GM19193 (cell line): Measurements from ENCODE around the gene CEP170B.

Experiments
- POLR2A ChIP-seq: IDR thresholded peaks from 4 replicates; pipeline ENCODE4 v1.6.1; 2011; ENCODE audit not compliant: insufficient read depth, insufficient read length; ENCODE audit errors: extremely low read depth

The CEP170B gene

GRCh38 chr14:104865081-104865630 is at the start of gene CEP170B:
TSS of gene CEP170B (plus strand) at chr14:104865268. CDS start at chr14:104868451, 3,183 bp downstream.
- TF ChIP-seq POLR2A: no peak

GRCh38 chr14:104816616-104816884 is 48.5 kb upstream of the CEP170B start:
- no peak for TF ChIP-seq POLR2A

DNA sequence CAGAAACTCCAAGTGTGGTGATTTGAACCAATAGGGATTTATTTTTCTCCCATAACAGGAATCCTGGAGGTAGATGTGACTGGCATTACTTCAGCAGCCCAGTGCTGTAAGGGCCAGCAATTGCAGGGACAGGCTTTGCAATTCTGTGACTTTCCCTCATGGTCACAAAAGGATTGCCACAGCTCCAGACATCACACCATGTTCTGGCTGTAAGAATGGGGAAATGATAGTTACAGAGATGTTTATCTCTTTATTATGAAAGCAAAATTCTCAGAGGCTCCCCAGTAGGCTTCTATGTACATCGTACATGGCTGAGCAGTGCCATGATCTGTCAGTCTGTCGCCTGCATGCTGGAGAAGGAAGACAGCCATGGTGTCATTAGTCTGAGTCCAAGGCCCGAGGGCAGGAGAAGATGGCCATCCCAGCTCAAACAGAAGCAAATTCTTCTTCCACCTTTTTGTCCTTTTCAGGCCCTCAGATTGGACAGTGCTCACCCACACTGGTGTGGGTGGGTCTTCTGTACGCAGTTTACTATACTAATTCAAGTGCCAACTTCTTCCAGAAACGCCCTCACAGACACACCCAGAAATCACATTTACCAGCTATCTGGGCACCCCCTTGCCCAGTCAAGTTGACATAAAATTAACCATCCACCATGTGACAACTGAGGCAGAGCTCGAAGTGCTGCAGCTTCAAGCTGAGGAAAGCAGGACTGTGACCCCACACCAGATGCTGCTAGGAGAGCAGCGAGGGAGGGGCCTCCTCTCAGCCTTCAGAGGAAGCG is 46.9 kb upstream of the CEP170B start:
- no peak for TF ChIP-seq POLR2A

GRCh38 chr14:104818714-104819161 is 46.3 kb upstream of the CEP170B start:
- TF ChIP-seq POLR2A: no peak

GRCh38 chr14:104819361-104819781 is 45.7 kb upstream of the CEP170B start:
- TF ChIP-seq POLR2A: no peak

DNA sequence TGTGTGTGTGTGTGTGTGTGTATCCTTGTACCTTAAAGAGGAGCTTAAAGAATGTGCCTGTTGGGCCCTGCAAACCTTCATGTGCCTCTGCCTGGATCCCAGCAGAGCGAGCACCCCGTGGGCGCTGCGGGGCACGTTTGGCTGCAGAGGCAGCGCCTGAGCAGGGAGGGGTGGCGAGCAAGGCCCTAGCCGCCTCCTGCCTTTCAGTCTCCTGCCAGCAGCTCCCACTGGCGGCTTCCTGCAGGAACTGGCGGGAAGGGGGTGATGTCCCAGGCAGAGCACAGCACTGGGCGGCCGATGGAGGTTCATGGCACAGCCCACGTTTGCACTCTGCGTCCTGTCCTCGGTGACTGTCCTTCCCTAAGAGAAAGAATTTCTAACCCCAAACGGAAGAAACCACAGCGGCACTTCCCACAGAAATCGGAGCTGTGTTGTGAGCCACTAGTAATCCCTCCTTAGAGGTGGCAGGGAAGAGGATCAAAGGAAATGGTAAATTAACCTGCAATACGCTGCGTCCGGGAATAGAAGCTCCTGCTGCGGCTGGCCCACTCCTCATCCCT is 44.3 kb upstream of the CEP170B start:
- no peak for TF ChIP-seq POLR2A

GRCh38 chr14:104821229-104821945 is 43.7 kb upstream of the CEP170B start:
- no peak for TF ChIP-seq POLR2A

- no peak for TF ChIP-seq POLR2A
These were observed 43.0 kb upstream of the CEP170B start for GRCh38 chr14:104821971-104822608.

DNA sequence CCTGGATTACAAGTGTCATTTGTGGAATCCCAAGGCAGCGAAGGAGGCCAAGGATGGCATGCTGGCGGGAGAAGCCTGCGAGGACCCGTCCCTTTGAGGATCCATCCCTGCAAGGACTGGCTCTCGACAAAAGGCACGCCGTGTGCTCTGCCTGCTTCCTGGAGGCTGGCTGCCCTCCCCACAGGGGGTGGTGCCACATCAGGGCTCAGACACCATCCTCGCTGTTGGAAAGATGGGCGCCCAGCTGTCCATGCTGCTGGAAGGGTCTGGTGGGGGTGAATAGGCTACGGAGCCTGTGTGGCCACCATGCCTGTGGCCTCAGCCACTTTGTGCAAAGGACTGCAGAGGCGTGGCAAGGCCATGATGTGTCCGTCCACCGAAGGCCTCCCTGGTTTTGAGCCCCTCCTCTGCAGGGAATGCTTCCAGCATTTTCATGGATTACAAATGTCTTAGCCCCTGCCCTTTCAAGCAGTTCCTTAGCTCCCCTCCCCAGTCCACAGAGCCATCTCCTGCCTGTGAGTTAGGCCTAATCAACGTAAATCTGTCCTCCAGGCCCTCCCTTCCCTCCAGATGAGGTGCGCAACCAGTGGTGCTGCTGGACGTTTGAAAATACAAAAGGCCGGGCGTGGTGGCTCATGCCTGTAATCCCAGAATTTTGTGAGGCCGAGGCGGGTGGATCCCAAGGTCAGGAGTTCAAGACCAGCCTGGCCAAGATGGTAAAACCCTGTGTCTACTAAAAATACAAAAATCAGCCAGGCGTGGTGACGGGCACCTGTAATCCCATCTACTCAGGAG is 42.0 kb upstream of the CEP170B start:
- TF ChIP-seq POLR2A: no peak

GRCh38 chr14:104824353-104824997 is 40.6 kb upstream of the CEP170B start:
- TF ChIP-seq POLR2A: no peak

GRCh38 chr14:104826189-104826860 is 38.7 kb upstream of the CEP170B start:
- TF ChIP-seq POLR2A: no peak

GRCh38 chr14:104826861-104827176 is 38.2 kb upstream of the CEP170B start:
- TF ChIP-seq POLR2A: no peak
